GM23338 (cell line): ENCODE results near the gene ANTXR1. TPM values are rescaled to one million over a fixed set of nuclear protein-coding genes. Genes with fewer than 3 reads are reported as not detected.
A peak's percentile ranks its signal among the peaks of the same experiment; 100 is the strongest.

Source experiments
- ATAC-seq: fragments of 200-7000 bp; cut with Tn5 transposase; 3 replicates; pipeline ENCODE4 v1.9.1; 2020
- DNase-seq: peaks from one replicate; pipeline ENCODE4 v3.0.0-alpha.2; 2015; ENCODE audit warnings: low spot score
- H2AFZ ChIP-seq: fragments of 200-600 bp; sonication (generic); 2 replicates; pipeline ENCODE4 v1.8.0; 2016; ENCODE audit warnings: antibody characterized with exemption, mild to moderate bottlenecking, moderate library complexity
- H3F3A ChIP-seq: fragments of 200-600 bp; sonication (generic); replicated peaks from 2 replicates; pipeline ENCODE4 v1.8.0; 2017; ENCODE audit warnings: antibody characterized with exemption, mixed run types, low read depth
- H3K27ac ChIP-seq: fragments of 200-600 bp; sonication (generic); 2 replicates; pipeline ENCODE4 v1.6.1; 2016; ENCODE audit warnings: low read depth
- H3K27me3 ChIP-seq: fragments of 200-600 bp; sonication (generic); 2 replicates; pipeline ENCODE4 v1.8.0; 2016; ENCODE audit warnings: mild to moderate bottlenecking, mixed run types, moderate library complexity; ENCODE audit not compliant: insufficient read depth
- H3K36me3 ChIP-seq: fragments of 200-600 bp; sonication (generic); 2 replicates; pipeline ENCODE4 v1.8.0; 2016; ENCODE audit warnings: mild to moderate bottlenecking; ENCODE audit not compliant: insufficient read depth
- H3K4me1 ChIP-seq: fragments of 200-600 bp; sonication (generic); 2 replicates; pipeline ENCODE4 v1.8.0; 2016; ENCODE audit warnings: mild to moderate bottlenecking, moderate library complexity; ENCODE audit not compliant: insufficient read depth
- H3K4me2 ChIP-seq: fragments of 200-600 bp; sonication (generic); 2 replicates; pipeline ENCODE4 v1.7.1; 2017; ENCODE audit warnings: mixed run types
- H3K4me3 ChIP-seq: fragments of 200-600 bp; sonication (generic); 2 replicates; pipeline ENCODE4 v1.6.1; 2016; ENCODE audit warnings: mixed run types
- H3K79me2 ChIP-seq: fragments of 200-600 bp; sonication (generic); replicated peaks from 2 replicates; pipeline ENCODE4 v1.8.0; 2017; ENCODE audit warnings: mild to moderate bottlenecking; ENCODE audit not compliant: insufficient read depth
- H3K9me2 ChIP-seq: fragments of 200-600 bp; sonication (generic); 2 replicates; pipeline ENCODE4 v1.8.0; 2017; ENCODE audit not compliant: insufficient read depth
- H4K20me1 ChIP-seq: fragments of 200-600 bp; sonication (generic); replicated peaks from 2 replicates; pipeline ENCODE4 v1.8.0; 2017; ENCODE audit warnings: mild to moderate bottlenecking; ENCODE audit not compliant: insufficient read depth
- H3K27ac Mint-ChIP-seq: 2 replicates; pipeline ENCODE4 v1.8.0; 2020; ENCODE audit warnings: inconsistent platforms, mild to moderate bottlenecking, moderate library complexity, mixed read lengths
- H3K27me3 Mint-ChIP-seq: 3 replicates; pipeline ENCODE4 v1.8.0; 2022; ENCODE audit warnings: low read depth, mild to moderate bottlenecking, moderate library complexity, mixed read lengths, inconsistent platforms; ENCODE audit not compliant: insufficient read depth, poor library complexity
- H3K36me3 Mint-ChIP-seq: 3 replicates; pipeline ENCODE4 v1.8.0; 2021; ENCODE audit warnings: low read depth, mild to moderate bottlenecking, inconsistent platforms, moderate library complexity, mixed read lengths
- H3K4me1 Mint-ChIP-seq: 3 replicates; pipeline ENCODE4 v1.8.0; 2020; ENCODE audit warnings: mild to moderate bottlenecking, inconsistent platforms, mixed read lengths
- H3K4me3 Mint-ChIP-seq: 3 replicates; pipeline ENCODE4 v1.8.0; 2021; ENCODE audit warnings: moderate library complexity, mild to moderate bottlenecking, inconsistent platforms, mixed read lengths
- H3K9me3 Mint-ChIP-seq: 3 replicates; pipeline ENCODE4 v1.8.0; 2020; ENCODE audit warnings: moderate library complexity, mild to moderate bottlenecking, inconsistent platforms, mixed read lengths
- CREB1 ChIP-seq: fragments of 250-450 bp; sonication (Bioruptor Pico); IDR thresholded peaks from 2 replicates; pipeline ENCODE4 v1.5.0; 2020; ENCODE audit warnings: low read depth, mild to moderate bottlenecking, moderate library complexity
- EZH2 ChIP-seq: fragments of 200-600 bp; sonication (generic); IDR thresholded peaks from one replicate; pipeline ENCODE4 v1.8.0; 2017; ENCODE audit warnings: antibody characterized with exemption, mild to moderate bottlenecking, low read depth; ENCODE audit not compliant: unreplicated experiment
- EZH2phosphoT487 ChIP-seq: fragments of 200-600 bp; sonication (generic); IDR thresholded peaks from one replicate; pipeline ENCODE4 v1.8.1; 2018; ENCODE audit warnings: antibody characterized with exemption; ENCODE audit not compliant: unreplicated experiment
- NANOG ChIP-seq: IDR thresholded peaks from 2 replicates; pipeline ENCODE4 v1.6.1; 2016; ENCODE audit warnings: antibody characterized with exemption, borderline replicate concordance
- POLR2AphosphoS5 ChIP-seq: IDR thresholded peaks from 2 replicates; pipeline ENCODE4 v1.6.1; 2016; ENCODE audit warnings: antibody characterized with exemption, low read depth
- polyA plus RNA-seq: library from polyadenylated mRNA; unstranded; fragments of >200 nt; fragmentation: Nextera tagmentation; extraction: Ambion mirVana; gene quantifications from 2 replicates; pipeline ENCODE4 v1.2.1, GENCODE V29; 2016
- total RNA-seq: library from RNA; depleted of rRNA; stranded (reverse); fragments of >200 nt; shearing (Covaris generic); gene quantifications from 2 replicates; pipeline ENCODE4 v1.2.3, GENCODE V29; 2014
- TF ChIP-seq, protein P1 (sequence below): IDR thresholded peaks from one replicate; pipeline ENCODE4 v1.6.1; 2018; ENCODE audit warnings: antibody characterized with exemption; ENCODE audit not compliant: unreplicated experiment
- TF ChIP-seq, protein P2 (sequence below), 2 experiments: fragments of 200-600 bp in 1 of 2; sonication (generic) in 1 of 2; conservative IDR thresholded peaks; 2 replicates each; pipeline versions ENCODE4 v1.5.1 to v1.6.1; 2016 to 2017; ENCODE audit warnings: antibody characterized with exemption in 2 of 2, low read depth in 2 of 2, mild to moderate bottlenecking in 2 of 2, moderate library complexity in 1 of 2
- TF ChIP-seq, protein P3 (sequence below): IDR thresholded peaks from 2 replicates; pipeline ENCODE4 v1.6.1; 2016; ENCODE audit warnings: antibody characterized with exemption

Gene ANTXR1
- total and polyA plus RNA-seq, 2 experiments from 2014 or later: 16.1 to 23.1 TPM

DNA sequence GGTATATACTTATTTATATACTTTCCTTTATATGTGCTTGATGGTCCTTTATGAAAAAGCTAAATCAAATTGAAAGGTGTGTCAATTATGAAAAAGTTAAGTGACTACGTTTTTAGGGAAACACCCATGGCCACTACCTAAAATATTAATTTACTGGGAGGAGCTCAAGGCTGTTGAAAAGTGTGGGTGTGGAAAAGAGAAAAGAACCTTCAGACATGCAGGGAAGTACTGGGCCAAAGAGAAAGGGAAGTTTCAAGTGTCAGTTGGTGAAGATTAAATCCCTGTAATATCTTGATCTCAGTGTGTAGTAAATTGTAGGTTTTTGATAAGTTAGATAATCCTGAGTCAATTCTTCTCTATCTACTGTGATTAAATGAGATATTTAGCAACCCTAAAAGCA is 44.8 kb upstream of the ANTXR1 start (continued):
- no peak for TF ChIP-seq EZH2phosphoT487
- TF ChIP-seq, protein P1, sequence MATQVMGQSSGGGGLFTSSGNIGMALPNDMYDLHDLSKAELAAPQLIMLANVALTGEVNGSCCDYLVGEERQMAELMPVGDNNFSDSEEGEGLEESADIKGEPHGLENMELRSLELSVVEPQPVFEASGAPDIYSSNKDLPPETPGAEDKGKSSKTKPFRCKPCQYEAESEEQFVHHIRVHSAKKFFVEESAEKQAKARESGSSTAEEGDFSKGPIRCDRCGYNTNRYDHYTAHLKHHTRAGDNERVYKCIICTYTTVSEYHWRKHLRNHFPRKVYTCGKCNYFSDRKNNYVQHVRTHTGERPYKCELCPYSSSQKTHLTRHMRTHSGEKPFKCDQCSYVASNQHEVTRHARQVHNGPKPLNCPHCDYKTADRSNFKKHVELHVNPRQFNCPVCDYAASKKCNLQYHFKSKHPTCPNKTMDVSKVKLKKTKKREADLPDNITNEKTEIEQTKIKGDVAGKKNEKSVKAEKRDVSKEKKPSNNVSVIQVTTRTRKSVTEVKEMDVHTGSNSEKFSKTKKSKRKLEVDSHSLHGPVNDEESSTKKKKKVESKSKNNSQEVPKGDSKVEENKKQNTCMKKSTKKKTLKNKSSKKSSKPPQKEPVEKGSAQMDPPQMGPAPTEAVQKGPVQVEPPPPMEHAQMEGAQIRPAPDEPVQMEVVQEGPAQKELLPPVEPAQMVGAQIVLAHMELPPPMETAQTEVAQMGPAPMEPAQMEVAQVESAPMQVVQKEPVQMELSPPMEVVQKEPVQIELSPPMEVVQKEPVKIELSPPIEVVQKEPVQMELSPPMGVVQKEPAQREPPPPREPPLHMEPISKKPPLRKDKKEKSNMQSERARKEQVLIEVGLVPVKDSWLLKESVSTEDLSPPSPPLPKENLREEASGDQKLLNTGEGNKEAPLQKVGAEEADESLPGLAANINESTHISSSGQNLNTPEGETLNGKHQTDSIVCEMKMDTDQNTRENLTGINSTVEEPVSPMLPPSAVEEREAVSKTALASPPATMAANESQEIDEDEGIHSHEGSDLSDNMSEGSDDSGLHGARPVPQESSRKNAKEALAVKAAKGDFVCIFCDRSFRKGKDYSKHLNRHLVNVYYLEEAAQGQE: no peak
- TF ChIP-seq, protein P2, sequence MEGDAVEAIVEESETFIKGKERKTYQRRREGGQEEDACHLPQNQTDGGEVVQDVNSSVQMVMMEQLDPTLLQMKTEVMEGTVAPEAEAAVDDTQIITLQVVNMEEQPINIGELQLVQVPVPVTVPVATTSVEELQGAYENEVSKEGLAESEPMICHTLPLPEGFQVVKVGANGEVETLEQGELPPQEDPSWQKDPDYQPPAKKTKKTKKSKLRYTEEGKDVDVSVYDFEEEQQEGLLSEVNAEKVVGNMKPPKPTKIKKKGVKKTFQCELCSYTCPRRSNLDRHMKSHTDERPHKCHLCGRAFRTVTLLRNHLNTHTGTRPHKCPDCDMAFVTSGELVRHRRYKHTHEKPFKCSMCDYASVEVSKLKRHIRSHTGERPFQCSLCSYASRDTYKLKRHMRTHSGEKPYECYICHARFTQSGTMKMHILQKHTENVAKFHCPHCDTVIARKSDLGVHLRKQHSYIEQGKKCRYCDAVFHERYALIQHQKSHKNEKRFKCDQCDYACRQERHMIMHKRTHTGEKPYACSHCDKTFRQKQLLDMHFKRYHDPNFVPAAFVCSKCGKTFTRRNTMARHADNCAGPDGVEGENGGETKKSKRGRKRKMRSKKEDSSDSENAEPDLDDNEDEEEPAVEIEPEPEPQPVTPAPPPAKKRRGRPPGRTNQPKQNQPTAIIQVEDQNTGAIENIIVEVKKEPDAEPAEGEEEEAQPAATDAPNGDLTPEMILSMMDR (conservative IDR thresholded peaks at IDR 0.05; ENCODE audit: low read depth in 2 of 2): no peak

DNA sequence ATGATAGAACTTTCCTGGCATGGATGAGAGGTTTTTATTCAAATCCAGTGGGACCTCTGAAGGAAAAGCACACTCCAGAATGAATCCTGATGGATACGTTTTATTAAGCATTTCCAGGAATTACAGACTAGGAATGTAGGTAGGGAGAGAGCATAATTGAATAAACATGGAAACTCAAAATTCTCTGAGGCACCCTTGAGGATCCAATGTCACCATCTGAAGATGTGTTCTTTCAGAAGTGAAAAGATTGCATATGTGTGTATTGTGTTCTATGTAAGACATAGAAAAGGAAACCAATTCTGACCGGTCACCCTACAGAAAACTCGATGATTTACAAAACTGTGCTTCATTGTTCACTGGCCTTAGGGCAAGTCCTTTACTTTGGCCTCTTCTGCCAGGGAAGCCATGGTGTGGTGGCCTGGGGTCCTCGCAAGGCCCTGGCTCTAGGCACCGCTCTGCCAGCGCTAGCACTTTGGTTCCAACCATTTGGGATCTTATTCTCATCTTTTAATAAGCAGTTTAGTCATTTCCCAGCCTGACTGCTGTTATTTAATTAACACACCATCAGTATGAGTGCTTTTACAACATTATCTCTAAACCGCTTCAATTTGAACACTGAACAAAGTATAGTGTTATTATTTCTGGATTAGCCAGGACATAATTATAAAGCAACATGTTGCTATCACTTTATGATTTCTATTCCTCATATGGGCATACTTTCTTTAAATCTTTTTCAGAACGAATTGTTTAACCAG is 43.1 kb upstream of the ANTXR1 start:
- H3K36me3 Mint-ChIP-seq: no peaks in the 10 kb centered on the region
- Histone ChIP-seq H3K9me2 (no peaks in the 10 kb centered on the region), H3K27ac (no peak overlapping the region), H3K4me1 (no peaks in the 10 kb centered on the region), H3K4me2 (no peak overlapping the region), H3F3A (no peaks in the 10 kb centered on the region), H2AFZ (0 out of 2 replicates have a peak overlapping the region, but pooled peaks have one; percentile 18), H4K20me1 (no peaks in the 10 kb centered on the region), H3K79me2 (no peaks in the 10 kb centered on the region), H3K36me3 (no peaks in the 10 kb centered on the region), H3K4me3 (no peak overlapping the region), H3K27me3 (no peaks in the 10 kb centered on the region)
- no peak for DNase-seq
- H3K27ac Mint-ChIP-seq: no peak overlapping the region
- no peaks in the 10 kb centered on the region for H3K27me3 Mint-ChIP-seq
- no peak overlapping the region for H3K4me3 Mint-ChIP-seq
- ATAC-seq: no peak
- H3K4me1 Mint-ChIP-seq: no peaks in the 10 kb centered on the region
- H3K9me3 Mint-ChIP-seq: no peaks in the 10 kb centered on the region
- no peak for TF ChIP-seq EZH2
- no peak for TF ChIP-seq POLR2AphosphoS5
- no peak for TF ChIP-seq CREB1 (CRISPR knock-in tag)
- TF ChIP-seq, protein P1: no peak
- TF ChIP-seq EZH2phosphoT487: no peak
- TF ChIP-seq, protein P3, sequence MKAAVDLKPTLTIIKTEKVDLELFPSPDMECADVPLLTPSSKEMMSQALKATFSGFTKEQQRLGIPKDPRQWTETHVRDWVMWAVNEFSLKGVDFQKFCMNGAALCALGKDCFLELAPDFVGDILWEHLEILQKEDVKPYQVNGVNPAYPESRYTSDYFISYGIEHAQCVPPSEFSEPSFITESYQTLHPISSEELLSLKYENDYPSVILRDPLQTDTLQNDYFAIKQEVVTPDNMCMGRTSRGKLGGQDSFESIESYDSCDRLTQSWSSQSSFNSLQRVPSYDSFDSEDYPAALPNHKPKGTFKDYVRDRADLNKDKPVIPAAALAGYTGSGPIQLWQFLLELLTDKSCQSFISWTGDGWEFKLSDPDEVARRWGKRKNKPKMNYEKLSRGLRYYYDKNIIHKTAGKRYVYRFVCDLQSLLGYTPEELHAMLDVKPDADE: no peak
- no peak for TF ChIP-seq NANOG
